A549 (cell line): ENCODE measurements around the gene TNS3. TPM values are rescaled to one million over a fixed set of nuclear protein-coding genes. Genes with fewer than 3 reads are reported as not detected.
A peak's percentile ranks its signal among the peaks of the same experiment; 100 is the strongest.

Experiments
- ATAC-seq, 2 experiments: fragments of 200-7000 bp in 1 of 2; fragments of >200 bp in 1 of 2; cut with Nextera tagmentation in 1 of 2; cut with Tn5 transposase in 1 of 2; 3 replicates each; pipeline versions ENCODE4 v1.8.0 to v1.9.1; 2018 to 2020; ENCODE audit warnings: mild to moderate bottlenecking in 1 of 2, moderate library complexity in 1 of 2
- CTCF ChIA-PET: fragments of 300-600 bp; sonication (Branson Sonifier 250); formaldehyde crosslinking; extraction: SDS; loops from one replicate; lab custom pipeline; 2021; ENCODE audit warnings: antibody characterized with exemption, inconsistent platforms; lab: Yijun Ruan, JAX
- POLR2A ChIA-PET: fragments of 350-600 bp; formaldehyde crosslinking; extraction: SDS; loops from one replicate; lab custom pipeline; 2021; ENCODE audit warnings: antibody characterized with exemption, inconsistent platforms; lab: Yijun Ruan, JAX
- DNase-seq, 2 experiments: peaks; one replicate each; pipeline versions ENCODE4 v3.0.0 to v3.0.0-alpha.2; 2011 to 2016; ENCODE audit warnings: low read depth in 1 of 2, low spot score in 1 of 2
- FAIRE-seq: peaks from 2 replicates; lab custom pipeline; 2011; peaks lifted over from hg19 to GRCh38; lab: Jason Lieb, UNC
- H3K27ac ChIP-seq, 2 experiments: fragments of >200 bp; sonication (Bioruptor Twin); formaldehyde crosslinking; 3 replicates each; pipeline ENCODE4 v1.5.1; 2016 to 2017
- H3K4me1 ChIP-seq: fragments of >200 bp; sonication (Bioruptor Twin); formaldehyde crosslinking; 3 replicates; pipeline ENCODE4 v1.6.1; 2016
- H3K4me2 ChIP-seq: fragments of >200 bp; sonication (Bioruptor Twin); formaldehyde crosslinking; 3 replicates; pipeline ENCODE4 v1.6.1; 2016
- H3K4me3 ChIP-seq: fragments of >200 bp; sonication (Bioruptor Twin); formaldehyde crosslinking; 3 replicates; pipeline ENCODE4 v1.5.1; 2016
- H3K9me3 ChIP-seq: fragments of >200 bp; sonication (Bioruptor Twin); formaldehyde crosslinking; 3 replicates; pipeline ENCODE4 v1.6.1; 2016
- EHF ChIP-seq: fragments of 250-450 bp; sonication (Bioruptor Pico); IDR thresholded peaks from 2 replicates; pipeline ENCODE4 v1.5.0; 2020; ENCODE audit warnings: mild to moderate bottlenecking
- FOSL2 ChIP-seq, 2 experiments: fragments of 450-650 bp in 1 of 2; fragments of >200 bp in 1 of 2; sonication (Bioruptor Twin) in 1 of 2; formaldehyde crosslinking; IDR thresholded peaks; 2 replicates each; pipeline versions ENCODE4 v1.5.0 to v1.6.1; 2016 to 2020; ENCODE audit warnings: mild to moderate bottlenecking in 1 of 2, moderate library complexity in 1 of 2
- HES2 ChIP-seq: fragments of >200 bp; sonication (Bioruptor Twin); formaldehyde crosslinking; IDR thresholded peaks from 2 replicates; pipeline ENCODE4 v1.6.1; 2016
- HMGXB4 ChIP-seq: fragments of 250-450 bp; sonication (Bioruptor Pico); IDR thresholded peaks from 2 replicates; pipeline ENCODE4 v1.5.0; 2021; ENCODE audit warnings: mild to moderate bottlenecking, moderate library complexity, borderline replicate concordance
- MAZ ChIP-seq: fragments of 150-350 bp; IDR thresholded peaks from 2 replicates; pipeline ENCODE4 v1.6.1; 2014; ENCODE audit warnings: antibody characterized with exemption, low read depth, low read length, borderline replicate concordance
- POLR2A ChIP-seq: IDR thresholded peaks from 2 replicates; pipeline ENCODE4 v1.6.1; 2012; ENCODE audit warnings: mild to moderate bottlenecking, low read length
- RAD21 ChIP-seq, 2 experiments: fragments of >200 bp in 1 of 2; sonication (Bioruptor Twin) in 1 of 2; formaldehyde crosslinking in 1 of 2; IDR thresholded peaks in 1 of 2; conservative IDR thresholded peaks in 1 of 2; 2 replicates in 1 of 2; 3 replicates in 1 of 2; pipeline ENCODE4 v1.6.1; 2012 to 2018; ENCODE audit warnings: inconsistent platforms in 1 of 2
- RARB ChIP-seq: fragments of 250-450 bp; sonication (Bioruptor Pico); IDR thresholded peaks from 2 replicates; pipeline ENCODE4 v1.8.0; 2021; ENCODE audit warnings: mild to moderate bottlenecking, moderate library complexity
- RFX5 ChIP-seq: fragments of 450-650 bp; IDR thresholded peaks from 2 replicates; pipeline ENCODE4 v1.7.1; 2014; ENCODE audit warnings: antibody characterized with exemption, mild to moderate bottlenecking, moderate library complexity
- SMC3 ChIP-seq: fragments of >200 bp; sonication (Bioruptor Twin); formaldehyde crosslinking; IDR thresholded peaks from 3 replicates; pipeline ENCODE4 v1.6.1; 2018; ENCODE audit warnings: inconsistent platforms
- TP53 ChIP-seq: fragments of 250-450 bp; sonication (Bioruptor Pico); IDR thresholded peaks from 2 replicates; pipeline ENCODE4 v1.5.0; 2021; ENCODE audit warnings: mild to moderate bottlenecking, moderate library complexity
- WGBS: methylation state at CpG from one replicate; pipeline ENCODE4 v1.1.6; 2017; ENCODE audit errors: missing lambda C conversion rate; 5-methylcytosine and 5-hydroxymethylcytosine counted together
- polyA plus RNA-seq, 4 experiments: library from polyadenylated mRNA; depleted of rRNA in 3 of 4; stranded (reverse); fragments of >200 nt; fragmentation: RNase III in 1 of 4; extraction: RNeasy Plus Mini Kit Qiagen cat#74134 plus additional on column Dnase treatment in 1 of 4; gene quantifications; 2 replicates in 3 of 4; 3 replicates in 1 of 4; pipeline ENCODE4 v1.2.3, GENCODE V29; 2011 to 2017
- TF ChIP-seq, protein P1 (sequence below): fragments of >200 bp; sonication (Bioruptor Twin); formaldehyde crosslinking; IDR thresholded peaks from 3 replicates; pipeline ENCODE4 v1.5.1; 2016
- TF ChIP-seq, protein P2 (sequence below): fragments of 250-450 bp; sonication (Bioruptor Pico); IDR thresholded peaks from 2 replicates; pipeline ENCODE4 v1.5.0; 2020; ENCODE audit warnings: low read depth, mild to moderate bottlenecking, moderate library complexity
- TF ChIP-seq, protein P3 (sequence below): IDR thresholded peaks from 2 replicates; pipeline ENCODE4 v1.6.1; 2012

TNS3 gene
- polyA plus RNA-seq, 2 of the 4 experiments (the other 2 are of a cell fraction): 107 to 134 TPM

GRCh38 chr7:47255007-47255406, 326.9 kb downstream of the TNS3 start:
- CTCF ChIA-PET: interaction anchor here (1.0 to 6.0 kb wide), 11 partner anchors 11 to 1339 kb away, joined by 3 to 69 read pairs (median 4); partner anchors contain the start of gene IGFBP3
- FAIRE-seq (no peak), DNase-seq (no peak), ATAC-seq (no peak)
- Histone ChIP-seq H3K27ac (peak overlapping the region in 1 of 2 experiments; percentile 91; a peak in 2 of 6 replicates), H3K4me1 (peaks cover 13% of the 10 kb centered on the region), H3K4me3 (no peak overlapping the region), H3K4me2 (peak overlapping the region; percentile 81; the same call in 2 of the 3 replicates), H3K9me3 (peaks cover 1% of the 10 kb centered on the region; the same call in 1 of the 3 replicates)
- POLR2A ChIA-PET: no interaction called here
- WGBS: 85% methylated on average over 7 of the region's 7 CpGs
- TF ChIP-seq MAZ: no peak
- TF ChIP-seq, all 56 proteins: peak for 0

DNA sequence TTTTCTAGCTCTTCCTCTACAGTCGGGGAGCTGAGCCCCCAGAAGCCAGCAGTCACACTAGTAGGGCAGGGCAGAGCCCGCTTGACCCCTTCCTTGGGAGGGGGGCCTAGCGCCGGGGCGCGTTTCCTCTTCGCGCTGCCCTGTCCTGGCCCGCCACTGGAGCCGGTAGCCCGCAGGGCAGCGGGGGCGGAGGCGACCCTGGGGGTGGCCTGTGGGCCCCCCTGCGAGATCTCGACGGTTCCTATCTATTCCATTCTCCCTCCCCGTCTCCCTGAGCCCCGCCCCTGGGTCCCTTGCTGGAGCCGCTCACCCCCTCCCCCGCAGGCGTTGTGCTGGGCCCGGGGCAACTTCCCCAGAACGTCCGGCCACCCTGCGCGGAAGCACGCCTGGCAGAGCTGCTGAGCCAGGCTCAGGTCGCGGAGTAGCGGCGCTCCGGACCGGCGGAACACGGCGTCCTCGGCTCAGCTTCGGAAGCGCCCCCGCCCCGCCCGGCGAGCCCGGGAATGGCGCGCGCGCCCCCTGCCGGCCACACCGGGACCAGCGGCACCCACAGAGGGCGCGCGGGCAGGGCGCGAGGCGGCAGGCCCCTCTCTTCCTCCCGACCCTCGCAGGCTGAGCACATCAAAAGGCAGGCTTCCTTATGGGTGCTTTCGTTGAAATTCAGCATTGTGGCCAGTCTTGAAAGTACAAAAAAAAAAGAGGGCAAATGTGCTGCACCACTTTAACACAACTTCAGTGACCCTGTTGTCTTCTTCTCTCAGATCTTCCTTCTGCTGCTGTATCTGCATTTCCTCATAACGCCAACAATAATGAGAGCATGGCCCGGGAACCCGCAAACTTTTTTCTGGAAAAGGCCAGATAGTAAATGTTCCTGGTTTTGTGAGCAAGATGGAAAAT, 327.6 kb downstream of the TNS3 start:
- H3K27ac ChIP-seq: peak overlapping the region; percentile 80 to 91
- peaks cover 3% of the 10 kb centered on the region; the same call in 1 of the 3 replicates for H3K9me3 ChIP-seq
- DNase-seq (peak; percentile 59 to 74), ATAC-seq (peak; percentile 81 to 93), FAIRE-seq (no peak)
- ChIA-PET POLR2A (no interaction called here), CTCF (interaction anchor here (0.6 to 6.0 kb wide), 29 partner anchors 7 to 1339 kb away, joined by 3 to 69 read pairs (median 3); partner anchors contain the start of genes IGFBP3 and PKD1L1)
- H3K4me1 ChIP-seq: peaks cover 13% of the 10 kb centered on the region
- TF ChIP-seq RAD21 (conservative IDR thresholded peaks at IDR 0.05 in 1 of 2, IDR thresholded peaks at IDR 0.05 in 1 of 2) (peak; percentile 60 to 87), RFX5 (no peak), EHF (CRISPR knock-in tag) (no peak), POLR2A (peak; percentile 41), SMC3 (peak; percentile 85), MAZ (0 out of 2 replicates have a peak, but pooled peaks have one; percentile 47), TP53 (CRISPR knock-in tag) (0 out of 2 replicates have a peak, but pooled peaks have one; percentile 20), RARB (no peak), HMGXB4 (CRISPR knock-in tag) (0 out of 2 replicates have a peak, but pooled peaks have one; percentile 19)
- TF ChIP-seq, protein P1, sequence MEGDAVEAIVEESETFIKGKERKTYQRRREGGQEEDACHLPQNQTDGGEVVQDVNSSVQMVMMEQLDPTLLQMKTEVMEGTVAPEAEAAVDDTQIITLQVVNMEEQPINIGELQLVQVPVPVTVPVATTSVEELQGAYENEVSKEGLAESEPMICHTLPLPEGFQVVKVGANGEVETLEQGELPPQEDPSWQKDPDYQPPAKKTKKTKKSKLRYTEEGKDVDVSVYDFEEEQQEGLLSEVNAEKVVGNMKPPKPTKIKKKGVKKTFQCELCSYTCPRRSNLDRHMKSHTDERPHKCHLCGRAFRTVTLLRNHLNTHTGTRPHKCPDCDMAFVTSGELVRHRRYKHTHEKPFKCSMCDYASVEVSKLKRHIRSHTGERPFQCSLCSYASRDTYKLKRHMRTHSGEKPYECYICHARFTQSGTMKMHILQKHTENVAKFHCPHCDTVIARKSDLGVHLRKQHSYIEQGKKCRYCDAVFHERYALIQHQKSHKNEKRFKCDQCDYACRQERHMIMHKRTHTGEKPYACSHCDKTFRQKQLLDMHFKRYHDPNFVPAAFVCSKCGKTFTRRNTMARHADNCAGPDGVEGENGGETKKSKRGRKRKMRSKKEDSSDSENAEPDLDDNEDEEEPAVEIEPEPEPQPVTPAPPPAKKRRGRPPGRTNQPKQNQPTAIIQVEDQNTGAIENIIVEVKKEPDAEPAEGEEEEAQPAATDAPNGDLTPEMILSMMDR: peak; percentile 97
- H3K4me3 ChIP-seq: peak overlapping the region; percentile 61
- WGBS: 1% methylated on average over 22 of the region's 64 CpGs
- H3K4me2 ChIP-seq: peak overlapping the region; percentile 81

DNA sequence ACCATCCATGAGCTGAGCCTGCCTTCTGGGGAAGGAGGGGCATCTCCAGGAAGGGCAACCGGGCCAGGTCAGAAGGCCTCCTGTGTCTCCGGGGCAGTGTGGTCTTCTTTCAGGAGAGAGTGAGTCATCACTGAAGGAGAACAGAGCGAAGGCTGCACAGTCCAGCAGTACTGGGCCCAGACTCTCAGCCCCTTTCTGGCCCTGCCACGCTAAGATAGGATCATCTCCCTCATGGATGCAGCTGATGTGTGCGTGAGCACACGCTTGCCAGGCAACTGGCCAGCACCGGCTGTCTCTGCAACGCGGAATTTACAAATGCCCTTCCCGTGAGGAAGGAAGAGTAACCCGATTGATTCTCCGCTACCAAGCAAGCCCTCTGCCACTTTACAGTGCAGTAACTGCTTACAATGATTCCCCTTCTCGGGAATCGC, 328.2 kb downstream of the TNS3 start:
- Histone ChIP-seq H3K4me2 (peak overlapping the region; percentile 81), H3K27ac (peak overlapping the region; percentile 80 to 91), H3K9me3 (peaks cover 3% of the 10 kb centered on the region; the same call in 1 of the 3 replicates), H3K4me3 (peak overlapping the region; percentile 61), H3K4me1 (peaks cover 13% of the 10 kb centered on the region)
- ATAC-seq: peak; percentile 70 to 87
- DNase-seq: peak; percentile 63 to 69
- 5% methylated on average over 14 of the region's 14 CpGs for WGBS
- FAIRE-seq: no peak
- ChIA-PET POLR2A (no interaction called here), CTCF (interaction anchor here (0.6 to 6.0 kb wide), 29 partner anchors 8 to 1338 kb away, joined by 3 to 69 read pairs (median 3); partner anchors contain the start of genes IGFBP3 and PKD1L1)
- peak; percentile 38; the same call in 1 of the 2 replicates for TF ChIP-seq POLR2A
- no peak for TF ChIP-seq HES2
- 0 out of 2 replicates have a peak, but pooled peaks have one; percentile 29 for TF ChIP-seq FOSL2 (IDR thresholded peaks at IDR 0.05)
- TF ChIP-seq FOSL2 (CRISPR knock-in tag; IDR thresholded peaks at IDR 0.05): peak; percentile 84
- TF ChIP-seq, protein P2, sequence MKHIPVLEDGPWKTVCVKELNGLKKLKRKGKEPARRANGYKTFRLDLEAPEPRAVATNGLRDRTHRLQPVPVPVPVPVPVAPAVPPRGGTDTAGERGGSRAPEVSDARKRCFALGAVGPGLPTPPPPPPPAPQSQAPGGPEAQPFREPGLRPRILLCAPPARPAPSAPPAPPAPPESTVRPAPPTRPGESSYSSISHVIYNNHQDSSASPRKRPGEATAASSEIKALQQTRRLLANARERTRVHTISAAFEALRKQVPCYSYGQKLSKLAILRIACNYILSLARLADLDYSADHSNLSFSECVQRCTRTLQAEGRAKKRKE (CRISPR knock-in tag): no peak
- TF ChIP-seq, protein P3, sequence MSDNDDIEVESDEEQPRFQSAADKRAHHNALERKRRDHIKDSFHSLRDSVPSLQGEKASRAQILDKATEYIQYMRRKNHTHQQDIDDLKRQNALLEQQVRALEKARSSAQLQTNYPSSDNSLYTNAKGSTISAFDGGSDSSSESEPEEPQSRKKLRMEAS: peak; percentile 28; the same call in 1 of the 2 replicates
